GM18519 (cell line): ENCODE data around the gene COMMD7.
"Not testable (repeated sequence)": the region's sequence is repeated elsewhere in the genome, so short reads cannot be mapped to it uniquely, and the experiment has no call there.

Experiments used
- ATAC-seq: cut with Tn5 transposase; IDR thresholded peaks from one replicate; pipeline ENCODE4 v1.9.1; 2021; ENCODE audit warnings: mild to moderate bottlenecking, moderate library complexity; ENCODE audit not compliant: unreplicated experiment, low FRiP score

COMMD7 gene

DNA sequence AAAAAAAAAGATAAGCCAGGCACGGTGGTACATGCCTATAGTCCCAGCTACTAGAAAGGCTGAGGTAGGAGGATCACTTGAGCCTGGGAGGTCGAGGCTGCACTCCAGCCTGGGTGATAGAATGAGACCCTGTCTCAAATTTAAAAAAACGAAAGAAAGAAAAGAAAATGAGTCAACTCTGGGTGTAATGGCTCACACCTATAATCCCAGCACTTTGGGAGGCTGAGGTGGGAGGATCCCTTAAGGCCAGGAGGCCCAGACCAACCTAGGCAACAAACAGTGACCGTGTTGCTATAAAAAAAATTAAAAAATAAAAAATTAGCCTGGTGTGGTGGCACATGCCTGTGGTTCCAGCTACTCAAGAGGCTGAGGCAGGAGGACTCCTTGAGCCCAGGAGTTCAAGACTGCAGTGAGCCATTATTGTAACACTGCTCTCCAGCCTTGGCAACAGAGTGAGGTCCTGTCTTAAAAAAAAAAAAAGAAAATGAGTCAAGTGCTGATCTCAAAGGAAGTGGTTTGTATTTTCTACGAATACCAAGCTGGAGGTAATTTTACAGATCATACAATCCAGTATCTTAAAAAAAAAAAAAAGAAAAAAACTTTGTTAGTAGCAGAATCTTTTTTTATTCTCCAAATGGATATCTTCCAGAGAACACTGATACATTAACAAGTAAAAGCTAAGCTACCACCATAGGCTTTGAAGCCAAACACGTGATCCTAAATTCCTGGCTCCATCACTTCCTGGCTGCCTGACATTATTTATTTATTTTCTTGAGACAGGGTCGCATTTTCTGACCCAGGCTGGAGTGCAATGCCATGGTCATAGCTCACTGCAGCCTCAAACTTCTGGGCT lies 5.7 kb downstream of the COMMD7 start:
- ATAC-seq, result no peak

DNA sequence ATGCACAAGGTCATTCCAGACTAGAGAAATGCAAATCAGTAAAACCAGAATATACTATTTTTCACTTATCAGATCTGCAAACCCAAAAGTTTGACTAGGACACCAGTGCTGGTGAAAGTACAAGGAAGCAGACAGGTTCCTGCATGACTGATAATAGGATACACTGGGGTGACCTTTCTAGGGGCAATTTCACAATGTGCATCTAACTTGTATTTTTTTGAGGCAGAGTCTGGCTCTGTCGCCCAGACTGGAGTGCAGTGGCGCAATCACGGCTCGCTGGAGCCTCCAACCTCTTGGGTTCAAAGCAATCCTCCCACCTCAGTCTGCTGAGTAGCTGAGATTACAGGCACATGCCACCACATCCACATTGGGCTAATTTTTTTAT lies 11.4 kb downstream of the COMMD7 start:
- no peak for ATAC-seq

DNA sequence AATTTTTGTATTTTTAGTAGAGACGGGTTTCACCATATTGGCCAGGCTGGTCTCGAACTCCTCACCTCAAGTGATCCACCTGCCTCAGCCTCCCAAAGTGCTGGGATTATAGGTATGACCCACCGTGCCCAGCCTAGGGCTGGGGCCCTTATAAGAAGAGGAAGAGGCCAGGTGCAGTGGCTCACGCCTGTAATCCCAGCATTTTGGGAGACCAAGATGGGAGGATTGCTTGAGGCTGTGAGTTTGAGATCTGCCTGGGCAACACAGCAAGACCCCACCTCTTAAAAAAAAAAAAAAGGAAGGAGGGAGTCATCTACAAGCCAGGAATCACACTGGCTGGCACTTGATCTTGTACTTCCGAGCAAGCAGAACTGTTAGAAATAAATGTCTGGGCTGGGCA lies 13.9 kb downstream of the COMMD7 start:
- ATAC-seq, result not testable (repeated sequence)

DNA sequence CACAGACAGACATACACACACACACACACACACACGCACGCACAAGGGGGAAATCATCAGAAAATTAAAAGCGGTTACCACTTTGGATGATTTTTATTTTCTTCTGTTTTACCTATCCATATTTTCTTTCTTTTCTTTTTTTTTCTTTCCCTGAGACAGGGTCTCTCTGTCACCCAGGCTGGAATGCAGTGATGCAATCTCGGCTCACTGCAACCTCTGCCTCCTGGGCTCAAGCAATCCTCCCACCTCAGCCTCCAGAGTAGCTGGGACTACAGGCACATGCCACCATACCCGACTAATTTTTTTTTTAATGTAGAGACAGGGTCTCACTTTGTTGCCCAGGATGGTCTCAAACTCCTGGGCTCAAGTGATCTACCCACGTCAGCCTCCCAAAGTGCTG lies 14.8 kb downstream of the COMMD7 start:
- not testable (repeated sequence) for ATAC-seq

DNA sequence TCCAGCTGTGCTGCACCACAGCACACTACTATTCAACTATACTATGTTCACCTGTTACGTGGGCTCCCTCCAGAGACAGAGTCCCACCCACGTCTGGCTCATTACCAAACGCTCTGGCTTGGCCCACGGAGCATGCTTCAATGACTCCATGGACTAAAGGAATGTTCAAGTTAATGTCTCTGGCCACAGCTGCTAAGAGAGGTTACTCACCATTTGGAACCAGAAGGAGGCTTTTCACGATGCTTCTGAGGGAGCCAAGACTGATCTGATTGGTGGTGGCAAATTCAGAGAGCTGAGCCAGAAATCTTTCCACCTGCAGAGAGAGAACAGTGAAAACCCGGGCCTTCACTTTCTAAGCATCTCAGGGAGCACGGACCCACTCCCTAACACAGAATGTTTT lies 15.6 kb downstream of the COMMD7 start:
- ATAC-seq, result no peak

DNA sequence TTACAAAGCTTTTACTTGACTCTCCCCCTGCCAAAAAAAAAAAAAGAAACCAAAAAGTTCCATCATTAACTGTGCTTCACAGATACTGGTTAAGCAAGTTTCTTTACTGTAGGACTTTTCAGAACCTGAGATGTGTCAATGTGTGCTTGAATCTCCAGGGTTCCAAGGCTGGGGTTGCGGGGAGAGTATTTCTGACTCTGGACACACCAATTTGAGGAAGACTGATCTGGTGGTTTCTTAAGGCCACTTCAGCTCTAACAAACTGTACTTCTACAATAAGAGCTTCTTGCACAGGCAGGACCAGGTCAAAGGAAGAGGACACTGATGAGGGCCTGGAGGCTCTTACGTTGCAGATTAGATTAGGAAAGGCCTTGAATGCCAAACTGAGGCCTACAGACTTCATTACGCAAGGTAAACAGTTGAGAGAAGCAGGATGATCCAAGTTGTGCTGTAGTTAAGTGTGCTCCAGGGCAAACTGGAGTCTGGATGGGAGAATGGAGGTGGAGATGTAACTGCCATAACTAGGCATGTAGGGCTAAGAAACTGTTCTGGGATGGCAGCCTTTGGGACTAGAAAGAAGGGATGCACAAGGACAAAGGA lies 24.4 kb downstream of the COMMD7 start:
- no peak for ATAC-seq

DNA sequence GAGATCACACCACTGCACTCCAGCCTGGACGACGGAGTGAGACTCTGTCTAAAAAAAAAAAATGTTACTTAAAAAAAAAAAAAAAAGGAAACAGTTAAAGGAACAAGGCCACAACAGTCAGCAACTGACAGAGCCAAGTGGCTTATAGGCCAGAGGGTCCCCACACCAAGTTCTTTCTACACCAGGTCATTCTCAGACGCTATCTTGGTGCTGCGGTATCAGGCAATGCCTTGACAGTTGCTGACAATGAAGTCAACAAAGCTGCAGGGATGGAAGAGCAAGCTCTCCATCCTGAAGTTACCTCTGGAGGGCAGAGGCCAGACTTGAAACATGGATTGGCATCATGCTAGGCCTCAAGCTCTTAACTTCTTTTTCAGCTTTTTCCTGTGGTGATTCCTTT lies 31.9 kb downstream of the COMMD7 start:
- no peak for ATAC-seq

DNA sequence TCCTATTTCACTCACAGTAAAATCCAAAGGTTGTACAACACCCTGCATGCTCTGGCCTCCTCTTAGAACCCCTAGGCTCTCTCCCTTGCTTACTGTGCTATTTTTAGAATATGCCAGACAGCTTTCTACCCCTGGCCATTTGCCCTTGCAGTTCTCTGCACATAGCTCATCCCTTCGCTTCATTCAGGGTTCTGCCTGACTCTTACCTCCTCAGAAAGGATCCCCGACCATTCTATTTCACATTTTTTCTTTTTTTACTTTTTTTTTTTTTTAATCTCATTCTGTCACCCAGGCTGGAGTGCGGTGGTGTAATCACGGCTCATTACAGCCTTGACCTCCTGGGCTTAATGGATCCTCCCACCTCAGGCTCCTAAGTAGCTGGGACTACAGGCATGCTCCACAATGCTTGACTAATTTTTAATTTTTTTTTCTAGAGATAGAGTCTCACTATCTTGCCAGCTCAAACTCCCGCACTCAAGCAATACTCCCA lies 33.6 kb downstream of the COMMD7 start:
- no peak for ATAC-seq

DNA sequence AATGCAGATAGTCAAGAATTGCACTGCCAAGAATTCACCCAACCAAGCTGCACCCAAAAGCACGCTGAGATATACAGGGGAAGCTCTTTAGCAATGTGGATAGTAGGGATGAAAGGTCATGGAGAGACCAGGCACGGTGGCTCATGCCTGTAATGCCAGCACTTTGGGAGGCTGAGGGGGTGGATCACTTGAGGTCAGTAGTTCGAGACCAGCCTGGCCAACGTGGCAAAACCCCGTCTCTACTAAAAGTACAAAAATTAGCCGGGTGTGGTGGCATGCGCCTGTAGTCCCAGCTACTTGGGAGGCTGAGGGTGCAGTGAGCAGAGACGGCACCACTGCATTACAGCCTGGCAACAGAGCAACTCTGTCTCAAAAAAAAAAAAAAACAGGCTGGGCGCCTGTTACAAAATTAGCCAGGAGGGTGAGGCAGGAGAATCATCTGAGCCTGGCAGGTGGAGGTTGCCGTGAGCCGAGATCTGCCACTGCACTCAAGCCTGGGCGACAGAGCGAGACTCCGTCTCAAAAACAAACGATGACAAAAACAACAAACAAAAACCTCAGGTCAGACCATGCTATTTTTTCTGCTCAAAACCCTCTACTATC lies 34.1 kb downstream of the COMMD7 start:
- ATAC-seq, result not testable (repeated sequence)

DNA sequence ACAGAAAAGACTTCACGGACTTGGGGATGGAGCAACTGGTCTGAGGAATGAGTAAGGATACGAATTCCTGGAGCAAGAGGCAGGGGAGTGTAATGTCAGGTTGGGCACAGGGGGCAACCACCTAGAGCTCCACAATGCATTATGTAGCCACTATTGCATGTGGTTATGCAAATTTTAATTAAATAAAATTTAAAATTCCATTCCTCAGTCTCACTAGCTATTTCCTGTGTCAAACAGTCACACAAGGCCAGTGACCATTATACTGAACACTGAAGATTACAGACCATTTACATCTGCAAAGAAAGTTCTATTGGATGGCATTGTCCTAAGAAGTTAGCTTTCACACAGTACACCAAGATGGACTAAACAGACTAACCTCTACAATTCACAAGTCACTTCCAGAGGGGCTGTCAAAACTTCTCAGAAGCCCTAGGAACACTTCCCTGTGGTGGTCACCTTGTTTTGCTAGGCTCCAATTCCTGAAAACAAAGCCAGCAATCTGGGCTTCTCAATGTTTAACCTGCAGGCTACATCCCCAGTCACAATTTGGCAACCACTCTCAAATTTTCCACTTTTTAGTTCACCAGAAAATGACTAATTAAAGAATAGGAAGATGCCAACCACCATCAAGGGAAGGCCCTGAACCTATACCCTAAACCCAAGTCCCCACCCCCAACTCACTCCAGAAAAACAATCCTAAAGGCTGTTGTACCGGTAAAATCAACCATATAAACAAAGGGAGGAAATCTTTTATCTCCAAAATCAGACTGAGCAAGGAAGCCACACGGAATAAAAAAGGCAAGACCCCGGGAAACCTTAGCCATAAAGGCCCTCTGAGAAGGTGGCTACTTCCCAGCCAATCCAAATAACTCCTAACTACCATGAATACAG lies 35.3 kb downstream of the COMMD7 start:
- no peak for ATAC-seq

DNA sequence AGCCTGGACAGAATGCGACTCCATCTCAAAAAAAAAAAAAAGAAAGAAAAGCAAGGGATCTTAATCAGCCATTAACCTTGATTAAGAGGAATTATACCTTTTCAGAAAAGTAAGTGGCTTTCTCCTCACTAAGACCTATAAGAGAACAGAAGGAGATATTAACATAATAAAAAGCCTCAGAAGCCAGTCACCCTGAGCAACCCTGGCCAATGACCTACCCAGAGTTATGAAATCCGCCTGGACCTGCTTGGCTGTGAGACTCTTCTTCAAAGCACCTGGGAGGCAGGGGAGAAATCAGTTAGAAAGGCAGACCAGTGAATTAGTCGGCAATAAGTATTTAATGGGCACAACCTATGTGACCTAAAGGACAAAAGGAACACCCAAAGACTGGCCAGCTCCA lies 36.8 kb downstream of the COMMD7 start:
- no peak for ATAC-seq

DNA sequence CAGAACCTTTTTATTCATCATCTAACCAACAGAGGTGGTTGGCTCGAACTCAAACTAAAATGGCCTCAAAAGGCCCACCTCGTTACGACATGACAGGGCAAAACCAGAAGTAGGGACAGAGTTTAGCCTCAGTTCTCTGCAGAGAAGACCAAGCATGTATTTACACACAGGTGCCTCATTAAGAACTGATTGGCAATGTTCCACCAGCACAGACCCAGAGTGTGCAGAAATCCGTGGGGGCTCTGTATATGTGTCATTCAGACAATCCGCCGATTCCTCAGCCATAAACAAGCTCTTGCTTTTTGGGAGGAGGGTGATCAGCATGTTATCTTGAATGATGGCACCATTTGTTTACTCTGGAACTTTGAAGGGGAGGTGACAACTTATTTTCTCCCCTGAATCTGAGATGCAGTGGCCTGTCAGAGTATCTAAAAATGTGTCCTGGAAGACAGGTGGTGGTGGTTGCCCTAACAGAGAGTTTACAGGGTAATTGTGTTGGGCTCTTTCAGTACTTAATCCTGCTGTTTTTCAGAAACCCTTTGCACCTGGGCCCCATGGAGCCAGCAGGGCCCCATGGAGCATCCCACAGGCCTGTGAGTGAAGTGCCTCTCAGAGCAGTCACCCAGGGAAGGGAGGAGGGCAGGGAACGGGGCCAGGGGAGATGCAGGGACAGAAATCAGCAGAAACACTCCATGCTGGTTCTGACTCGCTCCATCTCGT lies 40.4 kb downstream of the COMMD7 start:
- no peak for ATAC-seq

DNA sequence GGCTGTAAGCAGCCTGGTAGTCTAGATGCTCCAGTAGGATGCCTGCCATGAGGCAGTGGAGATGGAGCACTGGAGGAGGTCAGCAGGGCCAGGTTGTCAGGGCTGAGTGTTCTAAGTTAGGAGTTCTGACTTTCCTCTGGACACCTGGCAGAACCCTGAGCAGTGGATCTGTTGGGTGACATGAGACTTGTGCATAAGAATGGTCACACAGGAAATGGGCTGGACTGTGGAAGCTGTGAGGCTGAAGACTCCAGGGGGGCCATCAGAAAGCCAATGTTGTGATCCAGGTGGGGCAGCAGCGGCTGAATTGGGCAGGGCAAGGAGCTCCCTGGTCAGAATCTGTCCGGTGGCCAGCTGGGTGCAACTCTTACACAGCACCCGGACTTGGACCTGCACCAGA lies 45.7 kb downstream of the COMMD7 start:
- ATAC-seq, result no peak

DNA sequence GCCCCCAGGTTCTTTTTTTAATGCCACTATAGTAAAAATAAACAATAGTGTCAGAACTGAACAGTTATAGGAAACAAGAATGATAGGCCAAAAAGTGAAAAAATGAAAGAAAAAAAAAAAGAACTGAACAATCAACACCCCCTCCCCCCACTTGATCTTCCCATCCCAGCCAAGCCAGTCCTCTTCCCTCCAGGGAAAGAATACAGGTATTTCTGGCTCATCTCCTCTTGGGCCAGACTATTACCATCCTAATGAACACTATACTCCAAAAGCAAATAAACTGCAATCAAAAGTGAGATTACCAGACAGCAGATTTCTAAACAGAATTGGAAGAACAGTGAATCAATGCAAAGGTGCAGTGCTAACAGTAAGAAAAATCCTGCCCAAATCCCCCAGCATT lies 48.2 kb downstream of the COMMD7 start:
- ATAC-seq, result no peak

DNA sequence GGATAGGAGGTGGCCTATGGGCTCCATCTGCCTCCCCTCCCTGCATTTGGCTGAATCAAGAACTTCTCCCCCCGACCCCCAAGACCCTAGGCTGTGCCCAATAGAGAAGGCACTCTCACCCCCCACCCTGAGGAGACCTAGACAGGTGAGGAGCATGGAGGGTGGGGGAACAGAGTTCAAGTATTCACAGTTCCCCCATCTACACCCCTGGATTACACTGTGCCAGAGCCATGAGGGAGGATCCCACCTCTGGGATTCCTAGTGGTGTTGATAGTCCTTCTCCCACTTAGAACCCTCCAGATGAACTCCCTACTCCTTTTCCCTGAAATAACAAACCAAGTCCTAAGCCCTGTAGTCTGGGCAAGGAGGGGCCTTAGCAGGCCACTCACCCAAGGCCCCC lies 54.3 kb downstream of the COMMD7 start:
- not testable (repeated sequence) for ATAC-seq

DNA sequence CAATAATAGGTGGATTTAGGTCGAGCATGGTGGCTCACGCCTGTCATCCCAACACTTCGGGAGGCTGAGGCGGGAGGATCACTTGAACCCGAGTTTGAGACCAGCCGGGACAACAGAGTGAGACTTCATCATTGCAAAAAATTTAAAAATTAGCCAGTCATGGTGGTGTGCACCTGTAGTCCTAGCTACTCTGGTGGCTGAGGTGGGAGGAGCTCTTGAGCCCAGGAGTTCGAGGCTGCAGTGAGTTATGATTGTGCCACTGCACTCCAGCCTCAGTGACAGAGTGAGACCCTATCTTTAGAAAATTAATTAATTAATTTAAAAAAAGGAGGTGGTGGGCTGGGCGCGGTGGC lies 56.1 kb downstream of the COMMD7 start:
- no peak for ATAC-seq

DNA sequence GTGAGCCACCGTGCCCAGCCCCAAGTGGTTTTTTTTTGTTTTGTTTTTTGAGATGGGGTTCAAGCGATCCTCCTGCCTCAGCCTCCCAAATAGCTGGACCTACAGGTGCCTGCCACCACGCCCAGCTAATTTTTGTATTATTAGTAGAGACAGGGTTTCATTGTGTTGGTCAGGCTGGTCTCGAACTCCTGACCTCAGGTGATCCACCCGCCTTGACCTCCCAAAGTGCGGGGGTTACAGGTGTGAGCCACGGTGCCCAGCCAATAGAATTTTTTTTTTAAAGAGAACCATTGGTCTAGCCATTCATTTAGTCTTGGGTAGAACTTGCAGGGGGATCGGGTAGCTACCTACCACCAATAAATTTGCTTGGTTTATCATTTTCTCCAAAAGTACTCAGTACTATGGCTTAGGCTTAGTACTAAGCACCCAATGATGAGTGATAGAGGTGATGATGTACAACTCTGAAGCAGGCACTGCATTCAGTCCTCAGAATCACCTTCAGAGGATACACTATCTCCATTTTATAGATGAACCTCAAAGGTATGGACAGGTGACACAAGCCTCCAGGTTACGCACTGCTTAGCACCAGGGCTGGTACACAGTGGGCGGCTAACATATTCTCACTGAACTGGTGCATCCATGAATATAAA lies 56.6 kb downstream of the COMMD7 start:
- ATAC-seq, result no peak

DNA sequence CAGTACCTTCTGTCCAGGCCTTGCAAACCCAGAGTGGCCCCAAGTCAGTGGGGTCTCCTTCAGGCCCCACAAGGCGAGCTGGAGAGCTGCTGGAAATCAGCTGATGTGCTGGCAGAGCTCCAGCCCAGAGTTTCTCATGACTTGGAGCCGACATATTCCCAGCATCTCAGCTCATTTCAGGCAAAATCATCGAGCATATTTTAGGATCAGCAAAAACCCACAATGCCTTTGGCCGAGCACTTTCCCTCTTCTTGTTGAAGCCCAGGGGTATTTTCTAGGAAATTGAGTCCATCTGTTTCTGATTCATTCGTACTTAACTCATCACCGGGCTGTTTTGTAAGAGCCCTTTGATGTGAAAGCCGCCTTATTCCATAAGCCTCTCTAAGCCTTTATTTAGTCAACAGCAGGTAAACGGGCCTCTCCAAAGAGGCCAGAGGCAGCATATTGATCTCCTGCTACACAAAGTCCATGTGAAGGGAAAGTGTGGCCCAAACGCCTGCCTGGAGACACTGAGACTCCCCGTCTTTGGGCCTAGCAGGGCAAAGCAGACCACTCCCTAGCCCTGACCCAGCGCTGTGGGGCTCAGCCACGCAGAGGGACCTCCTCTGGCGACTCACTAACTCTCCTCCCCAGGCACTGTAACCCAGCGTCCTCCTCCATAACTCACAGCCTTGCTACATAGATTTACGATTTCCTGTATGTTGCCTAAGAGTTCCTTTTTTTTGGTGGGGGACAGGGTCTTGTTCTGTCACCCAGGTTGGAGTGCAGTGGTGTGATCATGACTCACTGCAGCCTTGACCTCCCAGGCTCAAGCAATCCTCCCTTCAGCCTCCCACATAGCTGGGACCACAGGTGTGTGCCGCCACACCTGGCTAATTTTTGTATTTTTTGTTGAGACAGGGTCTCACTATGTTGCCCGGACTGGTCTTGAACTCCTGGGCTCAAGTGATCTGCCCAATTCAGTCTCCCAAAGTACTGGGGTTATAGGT lies 57.4 kb downstream of the COMMD7 start:
- no peak for ATAC-seq
